Measurements from ENCODE around the gene HUWE1. TPM values are rescaled to one million over a fixed set of nuclear protein-coding genes. Genes with fewer than 3 reads are reported as not detected.

HUWE1 gene
- total RNA-seq, 4 donors from 2014 or later = 104 to 117 (median 112) TPM

GRCh38 chrX:53682885-53683555 lies 3.5 kb downstream of the HUWE1 start:
- no peak for TF ChIP-seq CTCF (IDR thresholded peaks at IDR 0.05; ENCODE audit: low read depth)

GRCh38 chrX:53681661-53682060 lies 4.9 kb downstream of the HUWE1 start:
- no peak for TF ChIP-seq CTCF (IDR thresholded peaks at IDR 0.05; ENCODE audit: low read depth)

GRCh38 chrX:53678667-53679066 lies 7.9 kb downstream of the HUWE1 start:
- TF ChIP-seq CTCF (IDR thresholded peaks at IDR 0.05; ENCODE audit: low read depth) = no peak

GRCh38 chrX:53677286-53677685 lies 9.2 kb downstream of the HUWE1 start:
- TF ChIP-seq CTCF (IDR thresholded peaks at IDR 0.05; ENCODE audit: low read depth) = no peak

- no peak for TF ChIP-seq CTCF (IDR thresholded peaks at IDR 0.05; ENCODE audit: low read depth)
Measured at GRCh38 chrX:53674581-53674980, 11.9 kb downstream of the HUWE1 start.

- TF ChIP-seq CTCF (IDR thresholded peaks at IDR 0.05; ENCODE audit: low read depth) = no peak
Measured at GRCh38 chrX:53669258-53669657, 17.3 kb downstream of the HUWE1 start.

- TF ChIP-seq CTCF (IDR thresholded peaks at IDR 0.05; ENCODE audit: low read depth) = no peak
Measured at GRCh38 chrX:53666171-53666570, 20.3 kb downstream of the HUWE1 start.
